Body of pancreas (tissue), 4 donors: ENCODE data around the gene DIDO1.

Experiments
- POLR2A ChIP-seq, 3 donors: fragments of 450-650 bp; IDR thresholded peaks; one replicate each; pipeline ENCODE4 v1.6.1; 2016; ENCODE audit warnings: antibody characterized with exemption in 3 of 3, mild to moderate bottlenecking in 2 of 3
- TF ChIP-seq, protein P1 (sequence below), 7 experiments: fragments of 450-650 bp in 4 of 7; fragments of 200-600 bp in 3 of 7; sonication (generic) in 3 of 7; IDR thresholded peaks; one replicate each; pipeline ENCODE4 v1.5.1; 2016 to 2019; ENCODE audit warnings: antibody characterized with exemption in 7 of 7

DNA sequence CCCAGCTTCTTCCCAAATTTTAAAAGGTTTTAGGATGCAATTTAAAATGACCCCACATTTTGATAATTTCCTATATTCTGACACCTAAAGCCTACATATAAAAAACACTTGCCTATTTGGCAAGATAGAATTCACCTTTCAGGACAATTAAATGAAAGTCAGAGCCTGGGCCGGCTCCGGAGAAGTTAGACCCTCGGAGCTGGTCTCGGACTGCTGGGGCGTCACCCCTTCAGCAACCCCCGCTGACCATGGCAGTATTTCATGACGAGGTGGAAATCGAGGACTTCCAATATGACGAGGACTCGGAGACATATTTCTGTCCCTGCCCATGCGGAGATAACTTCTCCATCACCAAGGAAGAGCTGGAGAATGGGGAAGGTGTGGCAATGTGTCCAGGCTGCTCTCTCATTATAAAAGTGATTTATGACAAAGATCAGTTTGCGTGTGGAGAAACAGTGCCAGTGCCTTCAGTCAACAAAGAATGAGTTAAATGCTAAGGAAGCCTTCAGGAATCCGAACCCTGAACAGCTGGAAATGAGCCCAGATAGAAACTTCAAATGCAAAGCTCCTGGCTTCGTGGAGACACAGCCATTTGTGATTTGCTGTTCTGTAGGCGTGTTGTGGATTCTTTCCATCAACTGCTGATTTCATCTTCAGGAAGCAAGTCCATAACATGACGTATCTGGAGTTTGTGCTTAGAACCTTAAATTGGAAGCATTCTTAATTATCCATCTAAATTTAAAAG, 80.7 kb downstream of the DIDO1 start:
- TF ChIP-seq POLR2A (IDR thresholded peaks at IDR 0.05), result no peak
- TF ChIP-seq, protein P1, sequence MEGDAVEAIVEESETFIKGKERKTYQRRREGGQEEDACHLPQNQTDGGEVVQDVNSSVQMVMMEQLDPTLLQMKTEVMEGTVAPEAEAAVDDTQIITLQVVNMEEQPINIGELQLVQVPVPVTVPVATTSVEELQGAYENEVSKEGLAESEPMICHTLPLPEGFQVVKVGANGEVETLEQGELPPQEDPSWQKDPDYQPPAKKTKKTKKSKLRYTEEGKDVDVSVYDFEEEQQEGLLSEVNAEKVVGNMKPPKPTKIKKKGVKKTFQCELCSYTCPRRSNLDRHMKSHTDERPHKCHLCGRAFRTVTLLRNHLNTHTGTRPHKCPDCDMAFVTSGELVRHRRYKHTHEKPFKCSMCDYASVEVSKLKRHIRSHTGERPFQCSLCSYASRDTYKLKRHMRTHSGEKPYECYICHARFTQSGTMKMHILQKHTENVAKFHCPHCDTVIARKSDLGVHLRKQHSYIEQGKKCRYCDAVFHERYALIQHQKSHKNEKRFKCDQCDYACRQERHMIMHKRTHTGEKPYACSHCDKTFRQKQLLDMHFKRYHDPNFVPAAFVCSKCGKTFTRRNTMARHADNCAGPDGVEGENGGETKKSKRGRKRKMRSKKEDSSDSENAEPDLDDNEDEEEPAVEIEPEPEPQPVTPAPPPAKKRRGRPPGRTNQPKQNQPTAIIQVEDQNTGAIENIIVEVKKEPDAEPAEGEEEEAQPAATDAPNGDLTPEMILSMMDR (IDR thresholded peaks at IDR 0.05), result no peak
